ENCODE results near the gene TOR1B.

DNA sequence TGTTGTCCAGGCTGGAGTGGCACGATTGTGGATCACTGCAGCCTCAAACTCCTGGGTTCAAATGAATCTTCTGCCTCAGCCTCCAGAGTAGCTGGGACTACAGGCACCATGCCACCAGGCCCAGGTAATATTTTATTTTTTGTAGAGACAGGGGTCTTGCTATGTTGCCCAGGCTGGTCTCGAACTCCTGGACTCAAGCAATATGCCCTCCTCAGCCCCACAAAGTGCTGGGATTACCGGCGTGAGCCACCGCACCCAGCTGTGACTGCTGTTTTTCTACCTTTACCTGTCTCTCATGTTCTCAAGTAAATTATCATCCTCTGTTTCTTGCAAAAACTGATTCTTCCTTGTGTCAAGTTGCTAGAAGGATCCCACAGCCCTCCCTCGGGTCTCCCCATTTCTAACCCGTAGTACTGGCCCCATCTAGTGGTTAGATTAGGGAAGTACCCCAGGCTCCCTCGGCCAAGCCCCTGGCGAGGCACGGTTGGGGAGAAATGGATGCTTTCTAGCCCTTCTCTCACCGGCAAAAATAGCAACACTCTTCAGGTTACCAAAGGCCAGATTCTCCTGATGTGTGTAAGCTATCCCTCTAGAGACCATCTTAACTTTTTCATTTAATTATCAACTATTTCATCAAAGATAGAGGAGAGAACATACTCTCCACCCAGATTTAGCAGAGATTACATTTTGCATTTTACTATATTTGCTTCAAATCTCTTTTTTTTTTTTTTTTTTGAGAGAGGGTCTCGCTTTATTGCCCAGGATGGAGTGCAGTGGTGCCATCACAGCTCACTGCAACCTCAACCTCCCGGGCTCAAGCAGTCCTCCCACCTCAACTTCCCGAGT lies 19.2 kb upstream of the TOR1B start:
- TF ChIP-seq, protein P1, sequence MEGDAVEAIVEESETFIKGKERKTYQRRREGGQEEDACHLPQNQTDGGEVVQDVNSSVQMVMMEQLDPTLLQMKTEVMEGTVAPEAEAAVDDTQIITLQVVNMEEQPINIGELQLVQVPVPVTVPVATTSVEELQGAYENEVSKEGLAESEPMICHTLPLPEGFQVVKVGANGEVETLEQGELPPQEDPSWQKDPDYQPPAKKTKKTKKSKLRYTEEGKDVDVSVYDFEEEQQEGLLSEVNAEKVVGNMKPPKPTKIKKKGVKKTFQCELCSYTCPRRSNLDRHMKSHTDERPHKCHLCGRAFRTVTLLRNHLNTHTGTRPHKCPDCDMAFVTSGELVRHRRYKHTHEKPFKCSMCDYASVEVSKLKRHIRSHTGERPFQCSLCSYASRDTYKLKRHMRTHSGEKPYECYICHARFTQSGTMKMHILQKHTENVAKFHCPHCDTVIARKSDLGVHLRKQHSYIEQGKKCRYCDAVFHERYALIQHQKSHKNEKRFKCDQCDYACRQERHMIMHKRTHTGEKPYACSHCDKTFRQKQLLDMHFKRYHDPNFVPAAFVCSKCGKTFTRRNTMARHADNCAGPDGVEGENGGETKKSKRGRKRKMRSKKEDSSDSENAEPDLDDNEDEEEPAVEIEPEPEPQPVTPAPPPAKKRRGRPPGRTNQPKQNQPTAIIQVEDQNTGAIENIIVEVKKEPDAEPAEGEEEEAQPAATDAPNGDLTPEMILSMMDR (IDR thresholded peaks at IDR 0.05): peak; percentile 83 to 93 (median 92)
- no peak for TF ChIP-seq POLR2A (IDR thresholded peaks at IDR 0.05)
